GM21447 (cell line): Measurements from ENCODE around the gene MEF2A.
A peak's percentile ranks its signal among the peaks of the same experiment; 100 is the strongest.
"Not testable (repeated sequence)": the region's sequence is repeated elsewhere in the genome, so short reads cannot be mapped to it uniquely, and the experiment has no call there.

Experiments
- ATAC-seq: cut with Tn5 transposase; IDR thresholded peaks from one replicate; pipeline ENCODE4 v1.9.1; 2021; ENCODE audit not compliant: unreplicated experiment

MEF2A gene

DNA sequence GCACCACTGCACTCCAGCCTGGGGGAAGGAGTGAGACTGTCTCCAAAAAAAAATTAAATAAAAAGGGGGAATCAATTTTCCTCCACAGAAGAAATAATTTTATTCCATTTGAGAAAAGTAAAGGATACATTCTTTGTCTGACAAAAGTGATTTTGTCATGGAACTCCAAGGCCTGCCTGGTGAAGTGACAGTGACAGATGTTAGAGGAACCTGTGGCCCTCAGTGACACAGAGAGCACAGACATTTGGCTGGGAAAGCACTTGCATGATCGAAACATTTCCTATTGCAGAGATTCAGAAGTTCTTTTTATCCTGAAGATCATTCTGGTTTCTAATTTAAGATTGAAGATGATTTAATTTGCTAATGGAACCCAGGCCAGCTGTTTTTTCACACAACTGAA is 161.5 kb downstream of the MEF2A start:
- no peak for ATAC-seq

DNA sequence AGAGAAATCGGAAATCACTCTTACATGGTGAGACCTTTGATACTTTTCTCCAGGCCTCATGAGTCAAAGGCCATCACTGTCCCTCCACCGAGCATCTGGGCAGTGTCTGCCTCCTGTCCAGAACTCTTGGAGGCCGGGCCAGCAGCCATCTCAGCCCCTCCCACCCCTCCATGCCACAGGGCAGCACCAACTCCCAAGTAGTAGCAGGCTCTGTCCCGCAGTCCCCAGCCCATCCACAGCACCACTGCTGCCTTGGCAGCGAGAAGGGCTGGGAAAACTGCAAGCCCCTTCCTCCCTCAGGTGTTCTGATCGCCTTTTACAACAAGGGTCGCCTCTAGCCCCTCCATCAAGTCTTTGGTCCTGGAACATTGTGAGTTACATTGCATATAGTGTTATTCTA is 161.9 kb downstream of the MEF2A start:
- no peak for ATAC-seq

DNA sequence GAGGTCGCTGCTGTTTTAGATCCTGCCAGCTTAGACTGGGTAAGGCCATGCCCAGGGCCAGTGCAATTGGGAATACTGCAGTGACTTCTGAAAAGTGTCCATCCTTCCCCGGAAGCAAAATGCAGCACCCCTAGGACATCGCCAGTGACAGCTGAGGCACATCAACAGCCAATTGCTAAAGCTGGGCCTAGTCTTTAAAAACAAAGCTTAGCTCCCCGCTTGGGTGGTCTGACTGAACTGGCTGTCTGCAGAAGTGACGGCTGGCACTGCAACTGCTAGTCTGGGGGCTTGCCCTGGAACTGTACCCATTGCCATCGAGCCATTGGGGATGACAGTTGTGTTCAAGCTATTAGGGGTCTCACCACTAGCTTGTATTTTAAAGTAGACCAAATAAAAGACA is 163.1 kb downstream of the MEF2A start:
- ATAC-seq: no peak

DNA sequence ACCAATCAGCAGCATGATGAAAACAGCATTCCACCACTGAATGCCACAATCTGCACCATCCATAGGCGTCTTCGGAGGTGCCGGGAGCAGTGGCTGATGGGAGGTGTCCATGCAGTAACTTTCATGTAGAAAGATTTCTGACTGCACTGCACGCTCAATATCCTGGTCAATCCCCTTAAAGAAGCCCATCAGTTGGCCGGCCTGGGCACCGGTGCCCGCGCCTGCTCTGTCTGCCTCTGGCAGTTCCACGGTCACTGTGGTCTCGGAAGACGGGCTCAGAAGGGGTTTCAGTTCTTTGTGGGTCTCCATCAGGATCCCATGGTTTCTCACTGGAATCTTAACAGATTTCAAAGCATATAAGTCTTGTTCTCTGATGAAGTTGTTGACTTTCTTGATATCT is 163.5 kb downstream of the MEF2A start:
- ATAC-seq: no peak

DNA sequence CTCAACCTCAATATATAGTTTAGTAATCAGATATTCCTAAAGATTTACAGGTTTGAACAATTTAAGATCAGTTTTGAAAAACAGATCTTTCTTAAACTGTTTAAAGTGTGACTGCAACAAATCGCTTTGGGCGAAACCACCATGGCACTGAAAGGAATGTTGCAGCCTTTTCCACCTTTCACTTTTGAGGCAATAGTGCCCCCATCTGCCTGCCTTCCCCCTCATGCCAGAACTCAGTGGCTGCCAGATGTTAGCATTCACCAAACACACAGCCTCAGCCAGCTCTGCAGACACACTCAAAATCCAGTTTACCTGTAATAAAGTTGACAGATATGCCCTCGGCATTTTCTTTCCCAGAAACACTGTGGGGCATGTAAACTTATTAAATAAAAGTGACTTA is 164.1 kb downstream of the MEF2A start:
- no peak for ATAC-seq

DNA sequence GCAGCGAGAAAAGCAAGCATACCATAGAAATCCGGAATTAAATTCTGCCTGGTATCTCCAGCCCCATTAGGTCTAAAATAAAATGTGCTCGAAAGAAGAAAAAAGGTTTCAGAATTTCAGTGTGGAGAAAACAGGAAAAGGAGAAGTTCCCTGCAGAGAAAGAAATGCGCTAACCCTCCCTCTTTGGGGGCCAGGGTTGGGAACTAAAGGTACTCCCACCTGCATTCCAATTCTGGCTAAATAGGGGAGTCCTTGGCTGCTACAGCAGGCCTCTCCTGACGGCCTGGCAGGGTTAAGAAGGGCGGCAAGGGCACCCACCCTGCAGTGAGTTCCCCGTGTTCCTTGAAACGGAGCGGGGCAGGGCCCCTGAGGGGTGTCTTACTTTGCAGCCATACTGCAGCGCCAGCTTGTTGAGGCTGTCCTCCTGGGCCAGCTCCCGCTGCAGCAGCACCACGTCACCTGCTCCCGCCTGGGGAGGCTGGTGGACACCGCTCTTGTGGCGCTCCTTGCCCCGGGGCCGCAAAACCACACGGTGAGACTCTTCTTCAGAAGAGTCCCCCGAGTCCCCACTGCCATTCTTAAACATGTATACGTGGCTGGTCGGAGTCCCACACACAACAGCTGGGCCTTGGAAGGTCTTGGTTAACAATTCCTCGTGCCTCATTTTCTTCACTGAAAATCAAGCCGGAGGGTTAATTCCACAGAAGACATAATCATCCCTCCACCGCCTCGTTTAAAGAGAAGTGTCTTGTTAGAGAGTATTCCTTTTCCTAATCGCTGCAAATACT is 165.7 kb downstream of the MEF2A start:
- no peak for ATAC-seq

DNA sequence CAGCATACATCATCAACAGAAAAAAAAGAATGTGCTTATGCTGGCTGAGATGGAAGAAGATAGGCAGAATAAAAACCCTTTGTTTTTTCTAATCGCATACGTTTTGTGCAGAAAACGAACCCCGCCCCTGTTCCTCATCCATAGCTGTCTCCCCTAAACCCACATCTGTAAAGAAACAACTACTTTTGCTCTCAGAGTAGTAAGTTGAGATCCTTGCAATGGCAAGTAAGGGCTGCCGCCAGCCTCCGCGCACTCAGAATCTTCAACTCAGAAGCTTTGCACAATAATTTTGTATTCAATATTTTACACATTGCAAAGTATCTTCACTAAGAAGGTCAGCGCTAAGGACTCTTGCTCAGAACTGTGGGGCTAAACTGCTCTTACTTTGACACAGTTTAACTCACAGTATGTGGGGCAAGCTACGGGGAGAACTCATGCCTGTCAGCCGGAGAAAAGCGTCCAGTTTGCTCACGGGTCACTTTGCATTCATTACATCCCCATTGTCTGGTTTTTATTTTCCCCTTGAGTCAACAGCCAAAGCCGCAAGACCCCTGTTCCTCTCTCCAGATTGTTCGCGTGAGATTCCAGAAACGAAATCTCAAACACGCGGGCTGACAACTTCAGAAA is 166.5 kb downstream of the MEF2A start:
- no peak for ATAC-seq

DNA sequence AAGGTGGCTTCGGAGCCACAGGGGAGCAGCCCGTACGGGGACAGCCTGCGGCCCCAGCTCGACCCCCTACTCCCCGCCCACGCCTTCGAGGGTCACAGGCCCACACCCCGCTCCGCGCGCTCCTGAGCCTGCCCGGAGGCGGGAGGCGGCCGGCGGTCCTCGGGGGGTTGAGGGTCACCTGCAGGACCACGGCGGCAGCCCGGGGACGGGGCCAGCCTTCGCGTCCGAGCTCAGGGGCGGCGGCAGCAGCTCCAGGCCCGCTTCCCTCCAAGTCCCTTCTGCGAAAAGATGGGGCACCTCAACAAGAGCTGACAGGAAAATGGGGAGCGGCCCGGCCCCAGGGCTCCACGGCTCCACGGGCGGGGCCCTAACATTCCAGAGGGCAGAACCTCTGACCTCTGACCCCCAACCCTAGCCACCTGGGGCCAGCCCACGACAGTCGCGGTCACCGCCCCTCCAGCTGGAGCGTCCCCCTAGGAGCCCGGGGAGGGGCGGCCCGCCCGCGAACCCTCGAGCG is 167.0 kb downstream of the MEF2A start:
- ATAC-seq: peak; percentile 17

DNA sequence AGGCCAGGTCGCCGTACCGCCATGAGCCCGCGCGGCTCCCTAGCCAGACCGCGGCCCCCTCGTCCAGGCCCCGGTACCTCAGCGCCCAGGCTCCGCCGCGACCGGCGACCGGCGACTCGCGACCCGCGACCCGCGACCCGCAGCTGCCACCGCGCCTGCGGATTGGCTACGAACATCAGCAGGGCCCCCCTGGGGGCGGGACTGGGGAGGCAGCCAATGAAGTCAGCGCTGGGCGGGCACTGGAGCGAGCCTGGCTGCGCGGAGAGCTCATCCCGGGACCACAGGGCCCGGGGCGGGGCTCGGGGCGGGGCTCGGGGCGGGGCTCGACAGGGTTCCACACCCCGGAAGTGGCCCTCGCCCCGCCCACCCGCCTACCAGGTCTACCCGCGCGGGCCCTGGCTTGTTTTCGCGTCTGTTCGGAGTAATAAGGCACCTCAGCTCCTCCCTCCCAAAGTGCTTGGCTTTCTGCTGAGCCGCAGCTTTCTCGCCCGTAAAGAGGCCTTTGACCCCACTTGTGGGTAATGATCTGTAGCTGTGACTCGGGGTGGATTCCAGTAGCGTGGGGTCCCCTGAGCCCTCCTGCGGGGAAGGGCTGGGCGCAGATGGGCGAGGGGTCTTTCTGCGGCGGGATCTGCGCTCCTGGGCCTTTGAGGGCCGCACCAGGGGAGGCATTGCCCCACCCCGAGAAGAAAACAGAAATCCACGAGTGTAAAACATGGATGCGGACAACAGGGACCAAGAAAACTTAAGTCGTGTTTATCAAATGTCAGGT is 167.7 kb downstream of the MEF2A start, which contains the start of gene LYSMD4:
LYSMD4 (minus strand) TSS at position 170 of the 772 bp plus-strand sequence. CDS start 1,438 bp downstream, outside the sequence.
- peak; percentile 97 for ATAC-seq

DNA sequence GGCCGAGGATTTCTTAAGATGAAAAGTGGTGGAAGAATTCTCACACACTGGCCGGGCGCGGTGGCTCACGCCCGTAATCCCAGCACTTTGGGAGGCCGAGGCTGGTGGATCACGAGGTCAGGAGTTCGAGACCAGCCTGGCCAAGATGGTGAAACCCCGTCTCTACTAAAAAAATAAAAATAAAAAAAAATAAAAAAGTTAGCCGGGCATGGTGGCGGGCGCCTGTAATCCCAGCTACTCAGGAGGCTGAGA is 168.2 kb downstream of the MEF2A start:
- not testable (repeated sequence) for ATAC-seq

DNA sequence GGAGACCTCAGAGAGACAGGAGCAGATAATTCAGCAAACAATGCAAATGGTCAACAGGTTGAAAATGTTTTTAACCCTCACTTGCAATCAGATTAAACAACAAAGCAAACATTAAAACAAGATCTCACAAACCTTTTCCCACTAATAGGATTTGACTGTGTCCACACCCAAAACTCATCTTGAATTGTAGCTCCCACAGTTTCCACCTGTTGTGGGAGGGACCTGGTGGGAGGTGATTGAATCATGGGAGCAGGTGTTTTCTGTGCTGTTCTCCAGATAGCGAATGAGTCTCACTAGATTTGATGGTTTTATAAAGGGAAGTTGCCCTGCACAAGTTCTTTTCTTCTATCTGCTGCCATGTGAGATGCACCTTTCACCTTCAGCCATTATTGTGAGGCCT is 168.8 kb downstream of the MEF2A start:
- ATAC-seq: no peak

DNA sequence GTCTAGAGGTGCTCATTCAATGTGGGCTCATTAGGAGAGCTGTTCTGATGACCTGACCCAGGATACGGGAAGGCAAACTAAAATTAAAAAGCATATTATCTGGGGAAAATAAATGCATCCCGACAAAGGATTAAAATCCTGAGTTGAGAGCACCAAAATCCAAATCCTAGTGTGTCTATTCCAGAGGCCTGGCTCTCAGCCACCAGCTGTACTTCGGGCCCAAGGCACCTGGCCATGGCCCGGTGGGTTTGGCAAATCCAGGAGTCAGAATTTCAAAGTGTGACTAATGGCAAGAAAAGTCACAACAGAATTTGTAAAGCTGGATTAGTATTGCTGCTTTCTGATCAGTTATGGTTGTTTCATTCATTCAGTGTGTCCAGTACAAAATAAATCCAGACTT is 170.1 kb downstream of the MEF2A start:
- ATAC-seq: no peak

DNA sequence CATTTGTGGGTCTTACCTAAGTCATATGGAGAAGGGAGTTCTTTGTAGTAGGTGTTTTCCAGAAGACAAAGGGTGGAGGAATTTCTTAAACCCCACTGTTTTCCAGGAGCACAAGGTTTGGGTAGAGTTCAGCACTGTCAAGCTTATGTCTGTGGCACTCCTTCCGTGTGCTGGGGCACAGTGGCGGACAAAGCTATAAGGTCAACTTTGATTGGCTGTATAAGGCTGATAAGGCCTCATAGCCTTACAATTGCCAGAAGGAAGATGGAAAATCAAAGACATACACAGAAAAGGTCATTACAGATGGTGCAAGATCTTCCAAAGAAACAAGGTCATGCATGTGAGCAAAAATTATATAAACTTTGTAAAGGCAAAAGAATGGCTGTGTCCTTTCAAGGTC is 170.9 kb downstream of the MEF2A start:
- ATAC-seq: no peak

DNA sequence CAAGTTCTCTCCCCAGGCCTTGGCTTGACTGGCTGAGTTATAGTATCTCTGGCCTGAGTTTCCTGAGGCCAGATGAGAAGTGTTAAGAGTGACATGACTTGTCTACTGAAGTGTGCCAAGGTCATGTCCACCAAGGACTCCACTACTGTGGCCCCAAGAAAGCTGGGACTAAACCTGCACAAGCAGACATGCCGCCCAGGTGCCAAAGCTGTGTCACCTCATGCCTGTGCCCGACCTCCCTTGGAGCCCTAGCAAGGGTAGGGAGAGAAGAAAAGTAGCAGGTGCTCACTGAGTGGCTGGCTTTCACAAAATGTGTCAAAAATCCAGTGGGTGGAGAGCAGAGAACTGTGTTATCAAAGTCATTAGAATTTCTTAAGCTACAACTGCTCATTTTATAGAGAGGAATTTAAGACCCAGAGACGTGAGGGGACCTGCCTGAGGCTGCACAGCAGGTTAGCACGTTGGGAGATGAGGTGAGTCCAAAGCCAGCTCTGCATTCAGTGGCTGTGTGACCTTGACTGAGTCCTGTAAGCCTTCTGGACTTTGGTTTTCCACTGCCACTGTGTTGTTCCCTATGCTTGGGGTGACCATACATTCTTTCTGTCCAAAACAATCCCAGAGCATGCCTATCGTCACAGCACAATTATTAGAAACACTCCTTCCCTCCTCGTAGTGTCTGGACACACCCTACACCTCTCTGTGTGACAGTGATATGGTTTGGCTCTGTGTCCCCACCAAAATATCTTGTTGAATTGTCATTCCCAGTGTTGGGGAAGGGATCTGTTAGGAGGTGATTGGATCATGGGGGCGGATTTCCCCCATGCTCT is 172.4 kb downstream of the MEF2A start:
- no peak for ATAC-seq

DNA sequence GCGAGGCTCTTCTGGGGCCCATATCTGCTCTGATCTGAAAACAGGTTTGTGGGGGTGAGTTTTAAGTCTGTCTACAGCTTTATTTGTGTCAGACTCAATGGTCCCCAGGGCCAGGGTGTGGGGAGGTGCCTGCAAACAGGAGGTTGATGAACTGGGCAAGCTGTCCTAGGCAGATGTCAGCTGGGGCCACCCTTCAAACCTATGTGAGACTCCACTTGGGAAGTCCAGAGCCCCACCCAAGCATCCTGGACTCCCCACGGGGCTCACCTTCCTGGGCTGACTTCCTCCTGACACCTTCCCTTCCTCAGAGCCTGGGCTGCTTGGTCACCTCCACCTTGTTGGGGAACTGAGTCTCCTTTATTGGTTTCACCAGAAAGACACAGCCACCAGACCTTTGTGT is 176.1 kb downstream of the MEF2A start:
- no peak for ATAC-seq

DNA sequence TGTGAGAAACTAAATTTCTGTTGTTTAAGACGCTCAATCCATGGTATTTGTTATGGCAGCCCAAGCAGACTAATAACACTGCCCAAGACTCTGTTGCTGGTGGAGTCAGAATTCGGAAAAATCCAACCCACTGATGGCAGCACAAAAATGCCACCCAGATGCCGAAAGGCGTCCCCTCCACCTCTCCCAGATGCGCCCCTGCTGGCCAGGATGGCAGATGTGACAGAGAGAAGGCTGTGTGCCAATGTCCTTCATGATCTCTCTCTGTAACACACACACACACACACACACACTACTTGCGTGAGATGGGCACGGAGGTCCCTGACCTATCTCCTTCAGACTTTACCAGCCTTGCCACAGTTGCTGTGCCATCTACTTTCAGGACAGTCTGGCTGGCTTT is 178.4 kb downstream of the MEF2A start:
- no peak for ATAC-seq

DNA sequence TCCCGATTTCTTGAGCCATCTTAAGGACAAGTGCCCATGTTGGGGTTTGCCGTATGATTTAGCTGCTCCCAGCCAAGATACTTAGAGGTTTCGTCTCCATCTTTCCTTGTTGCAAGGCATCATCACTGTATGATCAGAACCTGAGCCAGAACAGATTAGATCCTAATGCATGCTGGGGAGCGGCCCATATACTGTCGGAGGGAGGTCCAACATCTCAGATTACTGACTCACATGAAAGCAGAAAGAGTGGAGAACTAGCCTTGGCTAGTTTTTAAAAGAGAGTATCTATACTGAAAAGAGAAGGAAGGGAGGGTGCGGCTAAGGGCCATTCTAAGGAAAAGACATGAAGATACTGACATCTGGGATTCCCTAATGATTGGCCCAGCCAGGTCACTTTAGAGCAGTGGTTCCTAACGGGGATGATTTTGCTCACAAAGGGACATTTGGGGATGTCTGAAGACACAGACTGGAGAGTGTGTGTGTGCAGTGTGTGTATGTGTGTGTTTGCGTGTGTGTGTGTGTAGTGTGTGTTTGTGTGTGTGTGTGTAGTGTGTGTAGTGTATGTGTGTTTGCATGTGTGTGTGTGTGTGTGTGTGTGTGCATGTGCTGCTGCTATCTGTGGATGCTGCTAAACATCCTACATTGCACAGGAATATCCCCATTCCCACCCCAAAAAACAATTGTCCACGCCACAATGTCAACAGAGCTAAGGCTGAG is 179.7 kb downstream of the MEF2A start:
- ATAC-seq: no peak

DNA sequence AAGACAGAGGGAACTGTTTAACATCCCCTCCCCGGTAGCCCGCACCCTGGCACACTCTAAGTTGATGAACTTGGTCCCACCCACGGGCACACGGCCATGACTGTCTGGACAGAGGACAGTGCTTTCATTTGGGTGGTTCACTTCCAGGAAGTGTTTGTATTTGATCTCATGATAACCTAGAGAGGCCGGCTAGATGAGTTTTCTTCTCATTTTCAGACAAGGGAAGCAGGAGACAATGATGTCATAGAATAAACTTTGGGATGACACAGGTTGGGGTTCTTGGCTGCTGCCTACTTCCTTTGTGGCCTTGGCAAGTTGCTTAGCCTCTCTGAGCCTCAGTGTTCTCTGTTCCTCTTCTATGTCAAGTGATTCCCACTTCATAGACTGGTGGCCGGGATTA is 183.6 kb downstream of the MEF2A start:
- no peak for ATAC-seq

DNA sequence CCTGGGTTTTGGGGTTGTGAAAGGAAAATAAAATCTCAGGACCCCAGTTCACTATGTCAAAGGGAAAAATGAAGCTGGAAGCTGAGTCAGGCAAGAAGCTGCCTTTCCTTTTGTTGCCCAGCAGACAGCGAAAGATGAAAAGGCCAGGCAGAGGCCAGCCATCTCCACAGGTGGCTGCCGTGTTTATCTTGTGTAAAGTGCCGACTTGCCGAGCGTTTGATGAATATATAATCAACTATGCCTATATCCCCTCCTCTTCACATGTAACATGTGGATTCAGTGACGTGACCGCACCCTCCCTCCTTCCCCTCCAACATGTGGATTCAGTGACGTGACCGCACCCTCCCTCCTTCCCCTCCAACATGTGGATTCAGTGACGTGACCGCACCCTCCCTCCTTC is 184.5 kb downstream of the MEF2A start:
- not testable (repeated sequence) for ATAC-seq

DNA sequence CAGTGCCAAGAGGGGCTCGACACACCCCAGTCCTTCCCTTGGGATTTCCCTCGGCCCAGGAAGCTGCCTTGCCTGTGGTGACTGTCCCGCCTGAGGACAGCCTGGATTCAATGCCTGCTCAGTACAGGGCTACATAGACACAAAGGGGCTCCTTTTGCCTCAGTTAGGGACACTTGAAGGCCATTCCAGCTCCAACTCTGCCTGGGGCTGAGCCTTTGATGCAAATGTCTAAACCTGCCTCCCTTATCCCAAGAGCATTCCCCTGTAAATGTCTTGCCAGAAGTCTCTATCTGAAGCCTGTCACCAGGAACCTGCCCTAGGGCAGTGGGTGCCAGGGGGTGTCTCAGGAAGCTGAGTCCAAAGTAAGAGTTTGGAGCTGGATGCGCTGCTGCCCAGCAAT is 186.8 kb downstream of the MEF2A start:
- ATAC-seq: no peak
